Measurements from ENCODE around the gene ITPK1. TPM values are rescaled to one million over a fixed set of nuclear protein-coding genes. Genes with fewer than 3 reads are reported as not detected.
A peak's percentile ranks its signal among the peaks of the same experiment; 100 is the strongest.
"Not testable (repeated sequence)": the region's sequence is repeated elsewhere in the genome, so short reads cannot be mapped to it uniquely, and the experiment has no call there.

ITPK1 gene
- total and polyA plus RNA-seq, 12 donors = 47.1 to 152 (median 92.7) TPM

DNA sequence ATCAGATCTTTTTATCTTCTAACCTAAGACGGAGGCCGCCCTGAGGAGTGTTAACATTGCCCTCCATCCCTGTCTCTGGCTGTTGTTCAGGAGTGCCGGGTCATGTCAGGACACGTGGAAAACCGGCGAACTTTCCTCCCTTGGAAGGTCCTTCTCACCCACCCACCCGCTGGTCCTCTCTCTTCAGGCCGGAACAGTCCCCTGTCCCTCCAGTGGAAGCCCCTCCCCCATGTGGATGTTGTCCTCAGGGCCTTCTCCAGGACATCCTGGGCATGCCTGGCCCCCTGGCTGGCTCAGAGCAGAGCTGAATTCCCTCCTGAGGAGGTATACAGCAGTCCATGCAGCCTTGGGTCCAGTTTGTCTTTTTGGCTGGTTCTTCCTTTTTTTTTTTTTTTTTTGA is 20.3 kb upstream of the ITPK1 start:
- Histone ChIP-seq H3K27me3 (no peaks in the 10 kb centered on the region), H3K4me3 (no peak overlapping the region), H3K36me3 (no peaks in the 10 kb centered on the region), H3K4me1 (peaks cover 0 to 18% (median 0%) of the 10 kb centered on the region in 9 donors), H3K27ac (no peak overlapping the region), H3K9me3 (no peaks in the 10 kb centered on the region)
- 55 to 65% methylated on average over 8 of the region's 8 CpGs for WGBS, 2 donors
- no peak for ATAC-seq
- TF ChIP-seq, protein P1, sequence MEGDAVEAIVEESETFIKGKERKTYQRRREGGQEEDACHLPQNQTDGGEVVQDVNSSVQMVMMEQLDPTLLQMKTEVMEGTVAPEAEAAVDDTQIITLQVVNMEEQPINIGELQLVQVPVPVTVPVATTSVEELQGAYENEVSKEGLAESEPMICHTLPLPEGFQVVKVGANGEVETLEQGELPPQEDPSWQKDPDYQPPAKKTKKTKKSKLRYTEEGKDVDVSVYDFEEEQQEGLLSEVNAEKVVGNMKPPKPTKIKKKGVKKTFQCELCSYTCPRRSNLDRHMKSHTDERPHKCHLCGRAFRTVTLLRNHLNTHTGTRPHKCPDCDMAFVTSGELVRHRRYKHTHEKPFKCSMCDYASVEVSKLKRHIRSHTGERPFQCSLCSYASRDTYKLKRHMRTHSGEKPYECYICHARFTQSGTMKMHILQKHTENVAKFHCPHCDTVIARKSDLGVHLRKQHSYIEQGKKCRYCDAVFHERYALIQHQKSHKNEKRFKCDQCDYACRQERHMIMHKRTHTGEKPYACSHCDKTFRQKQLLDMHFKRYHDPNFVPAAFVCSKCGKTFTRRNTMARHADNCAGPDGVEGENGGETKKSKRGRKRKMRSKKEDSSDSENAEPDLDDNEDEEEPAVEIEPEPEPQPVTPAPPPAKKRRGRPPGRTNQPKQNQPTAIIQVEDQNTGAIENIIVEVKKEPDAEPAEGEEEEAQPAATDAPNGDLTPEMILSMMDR (IDR thresholded peaks at IDR 0.05) = no peak
- no peak for DNase-seq
- intact Hi-C loops (cut with DNase I) = loop anchor here in 6 of 10 donors (2.0 to 5.0 kb wide), 5 partner anchors 164 to 259 kb away; no protein-coding TSS in a partner anchor

DNA sequence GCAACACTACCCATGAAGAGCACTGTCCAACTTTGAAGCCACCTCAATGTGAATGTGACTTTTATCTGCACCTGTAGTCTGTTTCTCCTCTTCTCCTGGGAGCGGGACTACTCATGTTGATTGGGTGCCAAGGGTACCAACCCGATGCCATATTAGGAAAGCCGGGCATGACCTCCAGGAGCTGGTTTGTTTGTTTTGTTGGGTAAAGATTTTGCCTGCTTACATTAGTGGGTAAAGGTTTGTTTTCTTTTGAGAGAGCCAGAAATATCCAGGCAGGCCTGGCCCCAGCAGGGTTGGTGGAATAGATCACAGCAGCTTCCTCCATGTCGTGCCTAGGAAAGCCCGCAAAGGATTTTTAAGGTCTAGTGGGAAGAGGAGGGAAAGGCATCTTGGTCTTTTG is 19.7 kb upstream of the ITPK1 start:
- H3K36me3 ChIP-seq = no peaks in the 10 kb centered on the region
- ATAC-seq = no peak
- H3K27me3 ChIP-seq = no peaks in the 10 kb centered on the region
- no peak for DNase-seq
- no peak overlapping the region for H3K4me3 ChIP-seq
- intact Hi-C loops (cut with DNase I) = loop anchor here in 5 of 10 donors (5.0 kb wide), 4 partner anchors 163 to 258 kb away; no protein-coding TSS in a partner anchor
- H3K4me1 ChIP-seq = peaks cover 0 to 18% (median 0%) of the 10 kb centered on the region in 9 donors
- WGBS, 2 donors = 71 to 75% methylated on average over 5 of the region's 5 CpGs
- H3K27ac ChIP-seq = no peak overlapping the region
- H3K9me3 ChIP-seq = no peaks in the 10 kb centered on the region
- TF ChIP-seq, protein P1 (IDR thresholded peaks at IDR 0.05) = no peak

DNA sequence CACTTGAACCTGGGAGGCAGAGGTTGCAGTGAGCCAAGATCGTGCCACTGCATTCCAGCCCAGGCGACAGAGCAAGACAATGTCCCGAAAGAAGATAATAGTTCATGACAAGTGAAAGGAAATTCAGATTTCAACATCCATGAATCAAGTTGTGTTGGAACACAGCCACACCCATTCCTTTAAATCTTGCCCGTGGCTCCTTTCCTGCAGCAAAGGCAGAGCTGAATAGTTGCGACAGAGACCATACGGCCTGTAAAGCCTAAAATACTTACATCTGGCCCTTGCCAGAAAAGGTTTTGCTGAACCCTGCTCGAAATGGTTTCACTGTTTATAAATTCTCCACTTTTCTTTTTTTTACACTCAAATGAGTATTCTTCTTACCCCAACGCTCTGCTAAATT is 17.7 kb upstream of the ITPK1 start:
- H3K9me3 ChIP-seq = no peaks in the 10 kb centered on the region
- TF ChIP-seq, protein P1 (IDR thresholded peaks at IDR 0.05) = no peak
- H3K4me1 ChIP-seq = peaks cover 0 to 29% (median 7%) of the 10 kb centered on the region in 9 donors
- no peaks in the 10 kb centered on the region for H3K27me3 ChIP-seq
- H3K36me3 ChIP-seq = no peaks in the 10 kb centered on the region
- H3K27ac ChIP-seq = peak overlapping the region in 2 of 10 donors; percentile 21 to 31
- no peak overlapping the region for H3K4me3 ChIP-seq
- intact Hi-C loops (cut with DNase I) = no loop called here
- 63 to 71% methylated on average over 8 of the region's 8 CpGs for WGBS, 2 donors
- no peak for DNase-seq
- no peak for ATAC-seq

DNA sequence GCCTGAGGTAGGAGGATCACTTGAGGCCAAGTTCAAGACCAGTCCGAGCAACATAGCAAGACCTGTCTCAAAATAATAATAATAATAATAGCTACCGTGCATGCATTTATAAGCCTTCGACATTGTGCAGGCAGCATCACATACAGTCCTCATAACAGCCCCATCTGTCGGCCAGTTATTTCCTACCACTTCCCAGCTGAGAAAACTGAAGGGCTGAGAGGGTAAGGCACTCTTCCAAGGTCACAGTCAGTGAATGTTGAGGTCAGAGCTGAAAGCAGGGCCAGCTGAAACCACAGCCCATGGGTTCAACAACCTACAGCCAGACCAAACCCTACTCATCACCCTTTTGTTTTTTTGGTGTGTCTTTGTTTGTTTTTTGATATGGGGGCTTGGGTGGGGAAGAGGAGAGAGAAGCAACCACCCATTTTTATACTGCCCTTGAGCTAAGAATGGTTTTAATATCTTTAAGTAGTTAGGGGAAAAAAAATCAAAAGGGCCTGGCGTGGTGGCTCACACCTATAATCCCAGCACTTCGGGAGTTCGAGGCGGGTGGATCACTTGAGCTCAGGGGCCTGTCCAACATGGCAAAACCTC is 16.8 kb upstream of the ITPK1 start:
- peaks cover 0 to 32% (median 7%) of the 10 kb centered on the region in 9 donors for H3K4me1 ChIP-seq
- DNase-seq (peak in 1 of 2 donors; percentile 56), ATAC-seq (peak; percentile 42 to 77 (median 72))
- no peaks in the 10 kb centered on the region for H3K9me3 ChIP-seq
- intact Hi-C loops (cut with DNase I) = no loop called here
- peak overlapping the region in 5 of 10 donors; percentile 16 to 62 (median 36) for H3K27ac ChIP-seq
- no peak overlapping the region for H3K4me3 ChIP-seq
- TF ChIP-seq, protein P1 (IDR thresholded peaks at IDR 0.05) = peak in 8 of 9 donors; percentile 31 to 65 (median 58)
- H3K27me3 ChIP-seq = no peaks in the 10 kb centered on the region
- H3K36me3 ChIP-seq = no peaks in the 10 kb centered on the region
- 60 to 62% methylated on average over 8 of the region's 8 CpGs for WGBS, 2 donors

DNA sequence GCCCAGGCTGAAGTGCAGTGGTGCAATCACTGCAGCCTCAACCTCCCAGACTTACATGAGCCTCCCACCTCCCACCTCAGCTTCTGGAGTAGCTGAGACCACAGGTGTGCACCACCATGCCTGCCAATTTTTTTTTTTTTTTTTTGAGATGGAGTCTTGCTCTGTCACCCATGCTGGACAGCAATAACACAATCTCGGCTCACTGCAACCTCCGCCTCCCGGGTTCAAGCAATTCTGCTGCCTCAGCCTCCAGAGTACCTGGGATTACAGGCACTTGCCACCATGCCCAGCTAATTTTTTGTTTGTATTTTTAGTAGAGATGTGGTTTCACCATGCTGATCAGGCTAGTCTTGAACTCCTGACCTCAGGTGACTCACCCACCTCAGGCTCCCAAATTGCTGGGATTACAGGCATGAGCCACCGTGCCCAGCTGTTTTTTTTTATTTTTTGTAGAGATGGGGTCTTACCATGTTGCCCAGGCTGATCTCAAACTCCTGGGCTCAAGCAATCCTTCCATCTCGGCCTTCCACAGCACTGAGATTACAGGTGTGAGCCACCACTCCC is 15.6 kb upstream of the ITPK1 start:
- H3K27ac ChIP-seq; H3K9me3 ChIP-seq; H3K27me3 ChIP-seq; ATAC-seq; intact Hi-C loops (cut with DNase I); DNase-seq; H3K4me3 ChIP-seq; H3K36me3 ChIP-seq: not testable (repeated sequence)
- 92% methylated on average over 5 of the region's 5 CpGs for WGBS, 2 donors
- H3K4me1 ChIP-seq = peaks cover 0 to 32% (median 7%) of the 10 kb centered on the region in 9 donors

Measured in heart right ventricle (tissue), 16 donors.